HCT116 (cell line): ENCODE results near the gene CLDN15.
A peak's percentile ranks its signal among the peaks of the same experiment; 100 is the strongest.

Source experiments
- CEBPB ChIP-seq: IDR thresholded peaks from 2 replicates; pipeline ENCODE4 v1.6.1; 2012; ENCODE audit warnings: low read depth
- CTCF ChIP-seq, 3 experiments: fragments of 200-600 bp in 1 of 3; sonication (generic) in 1 of 3; IDR thresholded peaks in 2 of 3; conservative IDR thresholded peaks in 1 of 3; 2 replicates each; pipeline ENCODE4 v1.5.1; 2012 to 2017; ENCODE audit warnings: low read depth in 2 of 3, low read length in 2 of 3, antibody characterized with exemption in 1 of 3, borderline replicate concordance in 1 of 3, control low read depth in 1 of 3, mild to moderate bottlenecking in 1 of 3, mixed read lengths in 1 of 3, mixed run types in 1 of 3, moderate library complexity in 1 of 3; ENCODE audit not compliant: insufficient read depth in 1 of 3
- EZH2 ChIP-seq: fragments of 200-600 bp; sonication (generic); IDR thresholded peaks from 2 replicates; pipeline ENCODE4 v1.6.1; 2017; ENCODE audit warnings: antibody characterized with exemption, mixed run types
- MAX ChIP-seq: IDR thresholded peaks from 2 replicates; pipeline ENCODE4 v1.6.1; 2012
- POLR2A ChIP-seq: IDR thresholded peaks from 2 replicates; pipeline ENCODE4 v1.7.0; 2011; ENCODE audit warnings: borderline replicate concordance; ENCODE audit not compliant: insufficient read depth, insufficient read length; ENCODE audit errors: extremely low read depth
- POLR2AphosphoS5 ChIP-seq: IDR thresholded peaks from 2 replicates; pipeline ENCODE4 v1.6.1; 2011; ENCODE audit warnings: mild to moderate bottlenecking, low read depth, low read length, moderate library complexity
- SIN3A ChIP-seq: IDR thresholded peaks from 2 replicates; pipeline ENCODE4 v1.6.1; 2012; ENCODE audit warnings: low read depth
- SRF ChIP-seq: IDR thresholded peaks from 2 replicates; pipeline ENCODE4 v1.6.1; 2012; ENCODE audit warnings: low read depth
- TCF7L2 ChIP-seq: IDR thresholded peaks from 2 replicates; pipeline ENCODE4 v1.7.0; 2011; ENCODE audit warnings: borderline replicate concordance, inconsistent platforms; ENCODE audit not compliant: insufficient read depth, insufficient read length; ENCODE audit errors: extremely low read depth
- ZFX ChIP-seq: fragments of 450-650 bp; IDR thresholded peaks from 2 replicates; pipeline ENCODE4 v1.6.1; 2017
- ZNF274 ChIP-seq: fragments of 200-500 bp; sonication (Bioruptor generic); IDR thresholded peaks from 2 replicates; pipeline ENCODE4 v1.6.1; 2014; ENCODE audit warnings: mild to moderate bottlenecking, low read depth, low read length, inconsistent platforms

- TF ChIP-seq POLR2A (no peak), CTCF (IDR thresholded peaks at IDR 0.05 in 2 of 3, conservative IDR thresholded peaks at IDR 0.05 in 1 of 3; ENCODE audit: borderline replicate concordance in 1 of 3, insufficient read depth in 1 of 3, low read depth in 2 of 3, low read length in 2 of 3) (no peak), EZH2 (no peak), TCF7L2 (no peak), ZFX (0 out of 2 replicates have a peak, but pooled peaks have one; percentile 13), POLR2AphosphoS5 (peak; percentile 69), SRF (no peak), MAX (no peak), CEBPB (no peak), SIN3A (no peak), ZNF274 (no peak)
These were observed 5.3 kb downstream of the CLDN15 start for GRCh38 chr7:101232141-101232850.
